ENCODE measurements around the gene LBP.
A peak's percentile ranks its signal among the peaks of the same experiment; 100 is the strongest.

DNA sequence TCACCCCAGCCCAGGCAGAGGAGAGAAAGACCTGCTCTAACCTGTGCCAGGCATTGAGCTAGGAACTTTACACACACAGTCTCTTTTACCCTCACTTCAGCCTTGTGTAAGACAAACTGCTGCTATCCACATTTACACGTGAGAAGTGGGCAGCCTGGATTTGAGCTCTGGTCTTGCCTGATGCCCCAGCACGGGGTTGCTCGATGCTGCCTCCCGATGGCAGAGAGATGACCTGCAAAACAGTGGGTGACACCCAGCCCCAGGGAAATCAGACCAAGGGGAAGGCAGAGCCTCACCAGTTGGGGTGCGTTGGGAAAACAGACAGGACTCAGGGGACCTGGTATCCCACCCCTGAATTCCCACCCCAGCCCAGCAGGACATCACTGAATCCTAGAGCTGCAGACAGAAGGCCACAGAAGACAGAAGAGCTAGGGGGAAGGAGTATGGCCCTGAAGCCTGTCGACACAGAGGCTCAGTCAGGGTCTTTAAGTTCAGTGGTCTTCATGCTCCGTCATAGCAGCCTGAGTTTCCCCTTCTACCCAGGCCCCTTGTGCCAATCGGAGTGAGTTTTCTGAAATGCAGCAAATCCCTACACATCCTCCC, 41.3 kb upstream of the LBP start:
- TF ChIP-seq, protein P1, sequence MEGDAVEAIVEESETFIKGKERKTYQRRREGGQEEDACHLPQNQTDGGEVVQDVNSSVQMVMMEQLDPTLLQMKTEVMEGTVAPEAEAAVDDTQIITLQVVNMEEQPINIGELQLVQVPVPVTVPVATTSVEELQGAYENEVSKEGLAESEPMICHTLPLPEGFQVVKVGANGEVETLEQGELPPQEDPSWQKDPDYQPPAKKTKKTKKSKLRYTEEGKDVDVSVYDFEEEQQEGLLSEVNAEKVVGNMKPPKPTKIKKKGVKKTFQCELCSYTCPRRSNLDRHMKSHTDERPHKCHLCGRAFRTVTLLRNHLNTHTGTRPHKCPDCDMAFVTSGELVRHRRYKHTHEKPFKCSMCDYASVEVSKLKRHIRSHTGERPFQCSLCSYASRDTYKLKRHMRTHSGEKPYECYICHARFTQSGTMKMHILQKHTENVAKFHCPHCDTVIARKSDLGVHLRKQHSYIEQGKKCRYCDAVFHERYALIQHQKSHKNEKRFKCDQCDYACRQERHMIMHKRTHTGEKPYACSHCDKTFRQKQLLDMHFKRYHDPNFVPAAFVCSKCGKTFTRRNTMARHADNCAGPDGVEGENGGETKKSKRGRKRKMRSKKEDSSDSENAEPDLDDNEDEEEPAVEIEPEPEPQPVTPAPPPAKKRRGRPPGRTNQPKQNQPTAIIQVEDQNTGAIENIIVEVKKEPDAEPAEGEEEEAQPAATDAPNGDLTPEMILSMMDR (IDR thresholded peaks at IDR 0.05; ENCODE audit: insufficient read depth, low read length, poor library complexity, severe bottlenecking), result peak; percentile 19
- TF ChIP-seq EZH2phosphoT487 (conservative IDR thresholded peaks at IDR 0.05; ENCODE audit: low read length), result no peak
